RWPE2 (cell line): Measurements from ENCODE around the gene NBEAL2.

Experiments used
- ATAC-seq: fragments of 200-7000 bp; cut with Tn5 transposase; 3 replicates; pipeline ENCODE4 v1.9.1; 2021; ENCODE audit warnings: low read depth
- DNase-seq: peaks from one replicate; pipeline ENCODE4 v3.0.0-alpha.2; 2020; ENCODE audit warnings: low spot score
- H3K27ac ChIP-seq: fragments of 450-650 bp; 2 replicates; pipeline ENCODE4 v1.5.1; 2017; ENCODE audit warnings: mild to moderate bottlenecking; ENCODE audit not compliant: poor library complexity, severe bottlenecking
- H3K27me3 ChIP-seq: fragments of 250-450 bp; sonication (Bioruptor Pico); 2 replicates; pipeline ENCODE4 v1.5.1; 2021; ENCODE audit warnings: mild to moderate bottlenecking, moderate library complexity; ENCODE audit not compliant: insufficient read depth, poor library complexity, severe bottlenecking
- H3K36me3 ChIP-seq: fragments of 250-450 bp; sonication (Bioruptor Pico); 2 replicates; pipeline ENCODE4 v1.5.1; 2020; ENCODE audit warnings: low read depth, mild to moderate bottlenecking, moderate library complexity
- H3K4me1 ChIP-seq: fragments of 250-450 bp; sonication (Bioruptor Pico); 2 replicates; pipeline ENCODE4 v1.5.1; 2021; ENCODE audit warnings: mild to moderate bottlenecking, moderate library complexity; ENCODE audit not compliant: insufficient read depth, poor library complexity, severe bottlenecking
- H3K4me3 ChIP-seq: fragments of 250-450 bp; sonication (Bioruptor Pico); 2 replicates; pipeline ENCODE4 v1.5.1; 2021; ENCODE audit warnings: mild to moderate bottlenecking, moderate library complexity; ENCODE audit not compliant: severe bottlenecking
- H3K9me3 ChIP-seq: fragments of 250-450 bp; sonication (Bioruptor Pico); 2 replicates; pipeline ENCODE4 v1.5.1; 2021; ENCODE audit warnings: mild to moderate bottlenecking, moderate library complexity; ENCODE audit not compliant: severe bottlenecking
- TF ChIP-seq, protein P1 (sequence below): fragments of 450-650 bp; IDR thresholded peaks from one replicate; pipeline ENCODE4 v1.5.1; 2017; ENCODE audit warnings: mild to moderate bottlenecking, moderate library complexity; ENCODE audit not compliant: poor library complexity, severe bottlenecking

NBEAL2 gene

DNA sequence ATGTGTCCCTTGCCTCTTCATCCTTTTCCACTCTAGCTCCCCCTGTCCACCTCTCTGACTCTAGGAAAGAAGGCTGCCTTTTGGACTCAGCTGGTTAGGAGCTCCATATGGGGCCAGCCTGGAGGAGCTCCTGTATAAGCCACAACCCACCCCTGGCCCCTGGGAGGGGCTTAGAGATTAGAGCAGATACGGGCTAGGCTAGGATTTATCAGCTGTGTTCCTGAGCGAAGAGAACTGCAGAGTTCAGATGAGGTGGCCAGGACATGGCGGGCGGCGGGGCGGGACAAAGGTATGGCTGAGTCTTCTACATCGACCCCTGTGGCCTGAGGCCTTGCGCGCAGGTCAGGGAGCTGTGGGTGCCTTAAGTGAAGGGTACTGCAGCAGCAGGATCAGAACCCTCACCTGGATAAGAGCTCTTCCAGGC is 7.9 kb downstream of the NBEAL2 start:
- H3K27me3 ChIP-seq = no peaks in the 10 kb centered on the region
- H3K36me3 ChIP-seq = peaks cover 16% of the 10 kb centered on the region; the same call in 1 of the 2 replicates
- H3K4me1 ChIP-seq = peaks cover 29% of the 10 kb centered on the region
- peak; percentile 3; the same call in 1 of the 3 replicates for ATAC-seq
- H3K9me3 ChIP-seq = no peaks in the 10 kb centered on the region
- H3K4me3 ChIP-seq = no peak overlapping the region
- TF ChIP-seq, protein P1, sequence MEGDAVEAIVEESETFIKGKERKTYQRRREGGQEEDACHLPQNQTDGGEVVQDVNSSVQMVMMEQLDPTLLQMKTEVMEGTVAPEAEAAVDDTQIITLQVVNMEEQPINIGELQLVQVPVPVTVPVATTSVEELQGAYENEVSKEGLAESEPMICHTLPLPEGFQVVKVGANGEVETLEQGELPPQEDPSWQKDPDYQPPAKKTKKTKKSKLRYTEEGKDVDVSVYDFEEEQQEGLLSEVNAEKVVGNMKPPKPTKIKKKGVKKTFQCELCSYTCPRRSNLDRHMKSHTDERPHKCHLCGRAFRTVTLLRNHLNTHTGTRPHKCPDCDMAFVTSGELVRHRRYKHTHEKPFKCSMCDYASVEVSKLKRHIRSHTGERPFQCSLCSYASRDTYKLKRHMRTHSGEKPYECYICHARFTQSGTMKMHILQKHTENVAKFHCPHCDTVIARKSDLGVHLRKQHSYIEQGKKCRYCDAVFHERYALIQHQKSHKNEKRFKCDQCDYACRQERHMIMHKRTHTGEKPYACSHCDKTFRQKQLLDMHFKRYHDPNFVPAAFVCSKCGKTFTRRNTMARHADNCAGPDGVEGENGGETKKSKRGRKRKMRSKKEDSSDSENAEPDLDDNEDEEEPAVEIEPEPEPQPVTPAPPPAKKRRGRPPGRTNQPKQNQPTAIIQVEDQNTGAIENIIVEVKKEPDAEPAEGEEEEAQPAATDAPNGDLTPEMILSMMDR = no peak
- no peak for DNase-seq
- peak overlapping the region; percentile 67 for H3K27ac ChIP-seq

DNA sequence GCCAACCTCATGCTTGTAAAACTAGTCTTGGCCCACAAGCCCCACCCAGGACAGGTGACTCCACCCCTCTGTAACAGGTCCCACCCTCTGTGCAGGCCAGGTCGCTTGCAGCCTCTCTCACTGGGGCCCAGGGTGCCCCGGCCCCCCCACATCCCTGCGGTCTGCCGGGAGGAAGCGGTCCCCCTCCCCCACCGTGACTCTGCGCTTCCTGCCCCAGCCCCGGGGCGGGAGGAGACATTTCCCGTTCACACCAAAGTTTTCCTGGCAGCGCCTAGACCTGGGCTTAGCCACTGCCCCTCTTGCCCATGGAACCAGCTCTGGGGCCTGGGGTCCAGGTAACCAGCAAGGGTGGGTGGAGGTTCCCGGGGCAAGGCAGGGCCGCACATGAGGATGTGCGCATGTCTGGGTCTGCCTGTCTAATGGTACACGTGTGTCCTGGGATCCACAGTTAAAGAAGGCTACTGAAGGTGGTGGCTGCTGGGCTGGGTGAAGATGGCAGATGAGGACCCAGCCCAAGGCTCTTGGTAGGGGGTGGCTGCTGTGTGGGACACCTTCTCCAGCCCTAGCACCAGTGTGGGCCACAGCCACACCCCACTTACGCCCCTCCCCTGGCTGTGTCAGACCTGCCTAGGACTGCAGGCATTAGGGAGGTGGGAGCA is 8.4 kb downstream of the NBEAL2 start:
- no peak overlapping the region for H3K4me3 ChIP-seq
- ATAC-seq (peak; percentile 86), DNase-seq (peak; percentile 87)
- H3K4me1 ChIP-seq = peaks cover 25% of the 10 kb centered on the region
- TF ChIP-seq, protein P1 = no peak
- H3K27me3 ChIP-seq = no peaks in the 10 kb centered on the region
- H3K36me3 ChIP-seq = peaks cover 16% of the 10 kb centered on the region; the same call in 1 of the 2 replicates
- H3K27ac ChIP-seq = peak overlapping the region; percentile 67
- H3K9me3 ChIP-seq = no peaks in the 10 kb centered on the region

DNA sequence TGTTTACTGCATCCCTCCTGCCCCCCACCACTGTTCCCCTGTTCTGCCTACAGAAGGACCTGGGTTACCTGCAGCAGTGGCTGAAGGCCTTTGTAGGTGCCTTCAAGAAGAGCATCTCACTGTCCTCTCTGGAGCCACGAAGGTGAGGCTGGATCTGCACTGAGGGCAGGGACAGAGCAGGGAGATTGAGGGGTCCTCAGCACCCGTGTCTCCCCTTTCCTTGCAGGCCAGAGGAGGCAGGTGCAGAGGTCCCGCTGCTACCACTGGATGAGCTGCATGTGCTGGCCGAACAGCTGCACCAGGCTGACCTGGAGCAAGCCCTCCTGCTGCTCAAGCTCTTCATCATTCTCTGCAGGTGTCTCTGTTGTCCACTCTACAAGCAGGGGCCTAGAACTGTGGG is 9.2 kb downstream of the NBEAL2 start:
- no peak for ATAC-seq
- Histone ChIP-seq H3K4me3 (no peak overlapping the region), H3K27ac (peak overlapping the region; percentile 67)

DNA sequence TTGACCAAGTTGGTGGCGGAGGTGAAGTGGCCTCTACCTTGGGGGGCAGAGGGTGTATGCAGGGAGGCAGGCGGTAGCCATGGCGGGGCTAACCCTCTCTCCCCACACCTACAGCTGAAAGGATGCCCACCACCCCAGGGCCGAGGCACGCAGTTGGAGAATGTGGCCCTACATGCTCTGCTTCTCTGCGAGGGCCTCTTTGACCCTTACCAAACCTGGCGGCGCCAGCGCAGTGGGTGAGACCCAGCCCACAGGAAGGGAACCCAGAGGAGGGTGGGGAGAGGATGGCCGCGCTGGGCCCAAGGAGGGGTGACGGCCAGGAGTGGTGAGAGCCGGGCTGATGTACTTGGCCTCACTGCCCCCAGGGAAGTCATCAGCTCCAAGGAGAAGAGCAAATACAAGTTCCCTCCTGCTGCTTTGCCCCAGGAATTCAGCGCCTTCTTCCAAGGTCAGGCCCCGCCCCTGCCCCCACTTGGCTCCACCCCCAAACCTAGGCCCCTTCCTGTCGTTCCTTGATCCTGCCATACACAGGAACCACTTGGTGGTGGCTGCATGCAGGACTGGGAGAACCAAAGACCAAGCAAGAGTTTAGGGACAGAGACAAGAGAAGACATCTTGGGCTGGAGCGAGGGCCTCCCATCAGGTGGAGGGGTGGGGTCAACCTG is 9.8 kb downstream of the NBEAL2 start:
- no peaks in the 10 kb centered on the region for H3K9me3 ChIP-seq
- H3K4me1 ChIP-seq = peaks cover 25% of the 10 kb centered on the region
- no peak overlapping the region for H3K27ac ChIP-seq
- no peak overlapping the region for H3K4me3 ChIP-seq
- no peaks in the 10 kb centered on the region for H3K27me3 ChIP-seq
- H3K36me3 ChIP-seq = peaks cover 18% of the 10 kb centered on the region
- TF ChIP-seq, protein P1 = no peak
- ATAC-seq = no peak
- DNase-seq = no peak

More for the DNA sequence above, 9.2 kb downstream of the NBEAL2 start:
- TF ChIP-seq, protein P1 = no peak
- H3K27me3 ChIP-seq = no peaks in the 10 kb centered on the region
- peaks cover 25% of the 10 kb centered on the region for H3K4me1 ChIP-seq
- peaks cover 16% of the 10 kb centered on the region; the same call in 1 of the 2 replicates for H3K36me3 ChIP-seq
- no peak for DNase-seq
- H3K9me3 ChIP-seq = no peaks in the 10 kb centered on the region
